ENCODE measurements around the gene FAM193A.
"Not testable (repeated sequence)": the region's sequence is repeated elsewhere in the genome, so short reads cannot be mapped to it uniquely, and the experiment has no call there.

The FAM193A gene

DNA sequence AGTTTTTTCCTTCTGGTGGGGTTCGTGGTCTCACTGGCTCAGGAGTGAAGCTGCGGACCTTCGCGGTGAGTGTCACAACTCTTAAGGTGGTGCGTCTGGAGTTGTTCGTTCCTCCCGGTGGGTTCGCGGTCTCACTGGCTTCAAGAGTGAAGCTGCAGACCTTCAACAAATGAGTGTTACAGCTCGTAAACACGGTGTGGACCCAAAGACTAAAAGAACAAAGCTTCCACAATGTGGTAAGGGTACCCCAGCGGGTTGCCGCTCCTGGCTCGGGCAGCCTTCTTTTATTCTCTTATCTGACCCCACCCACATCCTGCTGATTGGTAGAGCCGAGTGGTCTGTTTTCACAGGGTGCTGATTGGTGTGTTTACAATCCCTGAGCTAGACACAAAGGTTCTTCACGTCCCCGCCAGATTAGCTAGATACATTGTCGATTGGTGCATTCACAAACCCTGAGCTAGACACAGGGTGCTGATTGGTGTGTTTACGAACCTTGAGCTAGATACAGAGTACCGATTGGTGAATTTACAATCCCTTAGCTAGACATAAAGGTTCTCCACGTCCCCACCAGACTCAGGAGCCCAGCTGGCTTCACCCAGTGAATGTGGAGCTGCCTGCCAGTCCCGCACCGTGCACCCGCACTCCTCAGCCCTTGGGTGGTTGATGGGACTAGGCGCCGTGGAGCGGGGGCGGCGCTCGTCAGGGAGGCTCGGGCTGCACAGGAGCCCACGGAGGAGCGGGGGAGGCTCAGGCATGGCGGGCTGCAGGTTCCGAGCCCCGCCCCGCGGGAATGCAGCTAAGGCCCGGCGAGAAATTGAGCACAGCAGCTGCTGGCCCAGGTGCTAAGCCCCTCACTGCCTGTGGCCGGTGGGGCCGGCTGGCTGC is 226.3 kb downstream of the FAM193A start:
- Histone ChIP-seq H3K9ac (ENCODE audit: low read depth in 1 of 2, low read length in 2 of 2) (peak overlapping the region in 1 of 2 donors; percentile 73), H3K4me1 (ENCODE audit: control insufficient read depth in 1 of 2, insufficient read depth in 2 of 2, low read length in 2 of 2) (peaks cover 27 to 28% of the 10 kb centered on the region in 2 donors), H3K4me3 (ENCODE audit: low read depth in 1 of 2, low read length in 2 of 2) (peak overlapping the region; percentile 34 to 48), H3K27ac (ENCODE audit: low read depth, low read length) (peak overlapping the region; percentile 98)
- not testable (repeated sequence) for H3K9me3 ChIP-seq (ENCODE audit: control insufficient read depth in 1 of 2, low read length in 2 of 2); H3K36me3 ChIP-seq (ENCODE audit: control insufficient read depth in 1 of 2, insufficient read depth in 2 of 2, low read length in 2 of 2); H3K27me3 ChIP-seq (ENCODE audit: control insufficient read depth in 1 of 2, insufficient read depth in 2 of 2, low read length in 2 of 2)

- Histone ChIP-seq H3K9me3 (ENCODE audit: control insufficient read depth in 1 of 2, low read length in 2 of 2) (no peaks in the 10 kb centered on the region), H3K4me3 (ENCODE audit: low read depth in 1 of 2, low read length in 2 of 2) (peak overlapping the region; percentile 54 to 61), H3K27me3 (ENCODE audit: control insufficient read depth in 1 of 2, insufficient read depth in 2 of 2, low read length in 2 of 2) (no peaks in the 10 kb centered on the region), H3K36me3 (ENCODE audit: control insufficient read depth in 1 of 2, insufficient read depth in 2 of 2, low read length in 2 of 2) (no peaks in the 10 kb centered on the region), H3K27ac (ENCODE audit: low read depth, low read length) (no peak overlapping the region), H3K4me1 (ENCODE audit: control insufficient read depth in 1 of 2, insufficient read depth in 2 of 2, low read length in 2 of 2) (peaks cover 27 to 28% of the 10 kb centered on the region in 2 donors), H3K9ac (ENCODE audit: low read depth in 1 of 2, low read length in 2 of 2) (peak overlapping the region; percentile 44 to 46)
Observed at GRCh38 chr4:2763511-2763967, 227.1 kb downstream of the FAM193A start.

- Histone ChIP-seq H3K9me3 (ENCODE audit: control insufficient read depth in 1 of 2, low read length in 2 of 2) (no peaks in the 10 kb centered on the region), H3K27me3 (ENCODE audit: control insufficient read depth in 1 of 2, insufficient read depth in 2 of 2, low read length in 2 of 2) (no peaks in the 10 kb centered on the region), H3K36me3 (ENCODE audit: control insufficient read depth in 1 of 2, insufficient read depth in 2 of 2, low read length in 2 of 2) (no peaks in the 10 kb centered on the region), H3K27ac (ENCODE audit: low read depth, low read length) (no peak overlapping the region), H3K4me3 (ENCODE audit: low read depth in 1 of 2, low read length in 2 of 2) (no peak overlapping the region), H3K4me1 (ENCODE audit: control insufficient read depth in 1 of 2, insufficient read depth in 2 of 2, low read length in 2 of 2) (peaks cover 13 to 15% of the 10 kb centered on the region in 2 donors), H3K9ac (ENCODE audit: low read depth in 1 of 2, low read length in 2 of 2) (no peak overlapping the region)
Observed at GRCh38 chr4:2765832-2766526, 229.5 kb downstream of the FAM193A start.

DNA sequence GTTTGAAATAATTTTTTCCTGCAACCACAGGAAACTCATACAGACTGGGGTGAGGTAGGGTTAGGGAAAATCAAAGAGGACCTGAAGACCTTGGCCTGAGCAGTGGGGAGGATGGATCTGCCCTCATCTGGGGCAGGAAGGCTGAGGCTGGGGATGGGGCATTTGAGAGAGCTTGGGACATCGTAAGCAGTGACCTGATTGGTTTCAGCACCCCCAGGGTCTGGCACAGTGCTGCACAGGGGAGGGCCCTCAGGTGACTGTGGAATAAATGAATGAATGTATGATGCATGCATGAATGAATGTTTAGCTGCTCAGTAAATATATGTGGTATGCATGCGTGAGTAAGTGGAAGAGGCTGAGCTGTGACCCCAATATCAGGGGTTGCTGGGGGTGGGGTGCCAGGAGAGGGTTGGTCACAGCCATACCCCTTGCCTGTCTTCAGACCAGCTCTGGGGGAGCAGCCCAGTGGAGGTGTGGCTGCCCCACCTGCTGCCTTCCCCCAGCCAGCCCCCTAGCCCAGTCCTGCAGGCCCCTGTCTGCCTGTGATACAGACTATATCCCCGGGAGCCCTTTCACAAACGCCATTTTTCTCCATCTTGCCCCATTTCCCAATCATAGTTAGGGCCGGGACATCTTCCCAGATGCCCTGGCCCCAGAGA is 230.7 kb downstream of the FAM193A start:
- no peak overlapping the region for H3K4me3 ChIP-seq (ENCODE audit: low read depth in 1 of 2, low read length in 2 of 2)

DNA sequence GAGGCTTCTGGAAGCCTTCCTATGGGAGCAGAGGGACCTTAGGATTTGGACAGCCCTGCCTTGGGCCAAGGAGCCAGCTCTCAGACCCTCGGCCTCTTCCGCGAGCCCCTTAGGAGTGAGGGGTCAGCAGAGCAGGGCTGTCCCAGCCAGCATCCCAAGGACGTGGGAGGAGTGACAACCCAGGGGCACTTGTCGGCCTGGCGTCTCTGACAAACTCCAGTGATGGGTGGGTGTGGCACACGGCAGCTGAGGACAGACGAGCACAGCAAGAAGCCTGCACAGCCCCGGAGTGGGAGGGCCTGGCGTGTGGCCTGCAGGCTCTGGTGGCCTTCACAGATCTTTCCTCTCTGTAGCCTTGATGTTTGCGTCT is 231.2 kb downstream of the FAM193A start:
- Histone ChIP-seq H3K36me3 (ENCODE audit: control insufficient read depth in 1 of 2, insufficient read depth in 2 of 2, low read length in 2 of 2) (no peaks in the 10 kb centered on the region), H3K9me3 (ENCODE audit: control insufficient read depth in 1 of 2, low read length in 2 of 2) (no peaks in the 10 kb centered on the region), H3K27ac (ENCODE audit: low read depth, low read length) (no peak overlapping the region), H3K9ac (ENCODE audit: low read depth in 1 of 2, low read length in 2 of 2) (no peak overlapping the region), H3K4me1 (ENCODE audit: control insufficient read depth in 1 of 2, insufficient read depth in 2 of 2, low read length in 2 of 2) (peaks cover 0 to under 1% of the 10 kb centered on the region in 2 donors), H3K27me3 (ENCODE audit: control insufficient read depth in 1 of 2, insufficient read depth in 2 of 2, low read length in 2 of 2) (no peaks in the 10 kb centered on the region), H3K4me3 (ENCODE audit: low read depth in 1 of 2, low read length in 2 of 2) (no peak overlapping the region)

More for the DNA sequence above, 230.7 kb downstream of the FAM193A start:
- Histone ChIP-seq H3K27ac (ENCODE audit: low read depth, low read length) (no peak overlapping the region), H3K9me3 (ENCODE audit: control insufficient read depth in 1 of 2, low read length in 2 of 2) (no peaks in the 10 kb centered on the region), H3K36me3 (ENCODE audit: control insufficient read depth in 1 of 2, insufficient read depth in 2 of 2, low read length in 2 of 2) (no peaks in the 10 kb centered on the region), H3K4me1 (ENCODE audit: control insufficient read depth in 1 of 2, insufficient read depth in 2 of 2, low read length in 2 of 2) (peaks cover 4 to 5% of the 10 kb centered on the region in 2 donors), H3K9ac (ENCODE audit: low read depth in 1 of 2, low read length in 2 of 2) (no peak overlapping the region), H3K27me3 (ENCODE audit: control insufficient read depth in 1 of 2, insufficient read depth in 2 of 2, low read length in 2 of 2) (no peaks in the 10 kb centered on the region)

GRCh38 chr4:2768124-2768523 is 231.7 kb downstream of the FAM193A start:
- H3K9ac ChIP-seq (ENCODE audit: low read depth in 1 of 2, low read length in 2 of 2), result no peak overlapping the region
- no peaks in the 10 kb centered on the region for H3K27me3 ChIP-seq (ENCODE audit: control insufficient read depth in 1 of 2, insufficient read depth in 2 of 2, low read length in 2 of 2)
- no peak overlapping the region for H3K27ac ChIP-seq (ENCODE audit: low read depth, low read length)
- no peaks in the 10 kb centered on the region for H3K4me1 ChIP-seq (ENCODE audit: control insufficient read depth in 1 of 2, insufficient read depth in 2 of 2, low read length in 2 of 2)
- no peak overlapping the region for H3K4me3 ChIP-seq (ENCODE audit: low read depth in 1 of 2, low read length in 2 of 2)
- no peaks in the 10 kb centered on the region for H3K9me3 ChIP-seq (ENCODE audit: control insufficient read depth in 1 of 2, low read length in 2 of 2)
- no peaks in the 10 kb centered on the region for H3K36me3 ChIP-seq (ENCODE audit: control insufficient read depth in 1 of 2, insufficient read depth in 2 of 2, low read length in 2 of 2)

DNA sequence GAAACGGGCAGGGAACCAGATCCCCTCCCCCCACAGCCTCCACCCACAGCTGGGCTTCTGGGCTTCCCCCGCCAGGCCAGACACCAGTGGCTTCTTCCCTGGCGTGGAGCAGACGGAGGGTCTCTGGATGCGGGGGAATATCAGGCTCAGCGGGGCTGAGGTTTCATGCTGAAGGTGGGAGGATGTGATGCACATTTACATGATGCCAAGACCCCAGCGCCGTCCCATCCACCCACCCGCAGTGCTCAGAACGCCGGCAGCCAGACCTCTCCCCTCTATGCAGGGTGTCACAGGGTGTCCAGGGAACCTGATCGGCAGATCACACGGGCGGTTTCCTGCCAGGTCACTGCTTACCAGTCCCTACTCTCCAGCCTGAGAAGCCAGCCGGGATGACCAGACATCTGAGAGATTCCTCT is 232.5 kb downstream of the FAM193A start:
- no peak overlapping the region for H3K27ac ChIP-seq (ENCODE audit: low read depth, low read length)
- H3K9ac ChIP-seq (ENCODE audit: low read depth in 1 of 2, low read length in 2 of 2), result no peak overlapping the region
- no peaks in the 10 kb centered on the region for H3K27me3 ChIP-seq (ENCODE audit: control insufficient read depth in 1 of 2, insufficient read depth in 2 of 2, low read length in 2 of 2)
- H3K36me3 ChIP-seq (ENCODE audit: control insufficient read depth in 1 of 2, insufficient read depth in 2 of 2, low read length in 2 of 2), result no peaks in the 10 kb centered on the region
- H3K4me1 ChIP-seq (ENCODE audit: control insufficient read depth in 1 of 2, insufficient read depth in 2 of 2, low read length in 2 of 2), result no peaks in the 10 kb centered on the region
- H3K9me3 ChIP-seq (ENCODE audit: control insufficient read depth in 1 of 2, low read length in 2 of 2), result no peaks in the 10 kb centered on the region
- H3K4me3 ChIP-seq (ENCODE audit: low read depth in 1 of 2, low read length in 2 of 2), result no peak overlapping the region

DNA sequence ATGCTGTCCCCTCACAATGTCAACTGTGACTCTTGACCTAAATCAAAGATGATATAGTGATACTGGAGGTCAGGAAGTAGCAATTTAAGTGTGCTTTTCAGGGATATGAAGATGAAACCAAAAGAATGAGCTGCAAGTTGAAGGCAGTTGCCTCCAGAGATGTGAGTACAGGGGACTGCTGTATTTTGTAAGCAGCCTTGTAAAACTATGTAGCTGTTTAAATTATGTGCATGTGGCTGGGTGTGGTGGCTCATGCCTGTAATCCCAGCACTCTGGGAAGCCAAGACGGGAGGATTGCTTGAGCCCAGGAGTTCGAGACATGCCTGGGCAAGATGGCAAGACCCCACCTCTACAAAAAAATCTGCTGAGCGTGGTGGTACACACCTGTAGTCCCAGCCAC is 234.8 kb downstream of the FAM193A start:
- Histone ChIP-seq H3K9me3 (ENCODE audit: control insufficient read depth in 1 of 2, low read length in 2 of 2) (no peaks in the 10 kb centered on the region), H3K4me1 (ENCODE audit: control insufficient read depth in 1 of 2, insufficient read depth in 2 of 2, low read length in 2 of 2) (no peaks in the 10 kb centered on the region)

DNA sequence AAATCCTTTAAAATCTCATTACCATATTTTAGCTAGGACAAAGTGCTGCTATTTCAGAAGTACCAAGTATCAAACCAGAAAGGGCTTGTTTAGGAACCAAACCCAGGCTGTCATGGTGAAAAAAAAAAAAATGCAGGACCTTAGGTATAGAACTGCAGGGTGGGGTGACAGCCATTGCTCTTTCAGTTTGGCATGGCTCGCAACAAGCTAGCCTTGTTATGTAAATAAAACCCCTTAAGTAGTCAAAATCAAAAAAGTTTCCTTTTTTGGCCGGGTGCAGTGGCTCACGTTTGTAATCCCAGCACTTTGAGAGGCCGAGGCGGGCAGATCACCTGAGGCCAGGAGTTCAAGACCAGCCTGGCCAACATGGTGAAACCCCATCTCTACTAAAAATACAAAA is 244.2 kb downstream of the FAM193A start:
- not testable (repeated sequence) for H3K9ac ChIP-seq (ENCODE audit: low read depth in 1 of 2, low read length in 2 of 2); H3K4me3 ChIP-seq (ENCODE audit: low read depth in 1 of 2, low read length in 2 of 2); H3K27me3 ChIP-seq (ENCODE audit: control insufficient read depth in 1 of 2, insufficient read depth in 2 of 2, low read length in 2 of 2); H3K9me3 ChIP-seq (ENCODE audit: control insufficient read depth in 1 of 2, low read length in 2 of 2); H3K4me1 ChIP-seq (ENCODE audit: control insufficient read depth in 1 of 2, insufficient read depth in 2 of 2, low read length in 2 of 2); H3K36me3 ChIP-seq (ENCODE audit: control insufficient read depth in 1 of 2, insufficient read depth in 2 of 2, low read length in 2 of 2); H3K27ac ChIP-seq (ENCODE audit: low read depth, low read length)

More for the DNA sequence above, 234.8 kb downstream of the FAM193A start:
- H3K27ac ChIP-seq (ENCODE audit: low read depth, low read length), result no peak overlapping the region
- H3K9ac ChIP-seq (ENCODE audit: low read depth in 1 of 2, low read length in 2 of 2), result no peak overlapping the region
- no peak overlapping the region for H3K4me3 ChIP-seq (ENCODE audit: low read depth in 1 of 2, low read length in 2 of 2)
- H3K27me3 ChIP-seq (ENCODE audit: control insufficient read depth in 1 of 2, insufficient read depth in 2 of 2, low read length in 2 of 2), result no peaks in the 10 kb centered on the region
- no peaks in the 10 kb centered on the region for H3K36me3 ChIP-seq (ENCODE audit: control insufficient read depth in 1 of 2, insufficient read depth in 2 of 2, low read length in 2 of 2)

DNA sequence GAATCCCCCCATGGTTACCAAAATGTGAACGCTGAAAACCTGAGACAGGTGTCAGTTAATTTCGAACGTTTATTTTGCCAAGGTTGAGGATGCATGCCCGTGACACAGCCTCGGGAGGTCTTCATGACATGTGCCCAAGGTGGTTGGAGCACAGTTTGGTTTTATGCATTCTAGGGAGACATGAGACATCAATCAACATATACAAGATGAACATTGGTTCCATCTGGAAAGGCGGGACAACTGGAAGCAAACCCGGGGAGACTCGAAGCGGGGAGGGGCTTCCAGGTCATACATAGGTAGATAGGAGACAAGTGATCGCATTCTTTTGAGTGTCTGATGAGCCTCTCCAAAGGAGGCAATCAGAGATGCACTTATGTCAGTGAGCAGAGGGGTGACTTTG is 245.5 kb downstream of the FAM193A start:
- Histone ChIP-seq H3K36me3 (ENCODE audit: control insufficient read depth in 1 of 2, insufficient read depth in 2 of 2, low read length in 2 of 2) (no peaks in the 10 kb centered on the region), H3K9ac (ENCODE audit: low read depth in 1 of 2, low read length in 2 of 2) (no peak overlapping the region), H3K9me3 (ENCODE audit: control insufficient read depth in 1 of 2, low read length in 2 of 2) (no peaks in the 10 kb centered on the region), H3K27me3 (ENCODE audit: control insufficient read depth in 1 of 2, insufficient read depth in 2 of 2, low read length in 2 of 2) (no peaks in the 10 kb centered on the region), H3K27ac (ENCODE audit: low read depth, low read length) (no peak overlapping the region), H3K4me1 (ENCODE audit: control insufficient read depth in 1 of 2, insufficient read depth in 2 of 2, low read length in 2 of 2) (peaks cover 5 to 11% of the 10 kb centered on the region in 2 donors), H3K4me3 (ENCODE audit: low read depth in 1 of 2, low read length in 2 of 2) (no peak overlapping the region)
